ENCODE results near the gene CACNA1F.

DNA sequence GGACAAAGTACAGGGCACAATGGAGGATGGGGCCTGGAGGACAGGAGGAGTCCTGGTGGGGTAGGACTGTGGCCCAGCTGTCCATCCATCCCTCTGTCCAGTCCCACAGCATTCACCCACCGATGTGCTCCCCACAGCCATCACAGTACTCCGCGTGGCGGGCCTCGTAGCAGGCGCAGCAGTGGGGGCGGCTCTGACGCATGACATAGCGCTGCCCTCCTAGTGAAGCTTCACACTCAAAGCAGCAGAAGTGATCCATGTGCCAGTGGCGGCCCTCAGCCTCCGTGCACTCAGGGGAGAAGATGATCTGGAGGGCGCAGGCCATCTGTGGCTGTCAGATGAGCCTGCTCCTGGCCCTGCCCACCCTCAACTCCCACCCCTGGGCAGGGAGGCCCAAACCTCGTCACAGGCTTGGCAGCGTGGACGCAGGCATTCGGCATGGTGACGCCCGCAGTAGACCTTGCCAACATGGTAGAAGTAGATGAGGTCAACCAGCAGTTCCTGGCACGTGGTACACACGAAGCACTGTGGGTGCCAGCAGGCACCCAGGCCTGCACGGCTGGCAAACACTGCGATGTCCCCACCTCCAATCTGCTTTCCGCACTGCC, 55.2 kb downstream of the CACNA1F start:
- TF ChIP-seq, protein P1, sequence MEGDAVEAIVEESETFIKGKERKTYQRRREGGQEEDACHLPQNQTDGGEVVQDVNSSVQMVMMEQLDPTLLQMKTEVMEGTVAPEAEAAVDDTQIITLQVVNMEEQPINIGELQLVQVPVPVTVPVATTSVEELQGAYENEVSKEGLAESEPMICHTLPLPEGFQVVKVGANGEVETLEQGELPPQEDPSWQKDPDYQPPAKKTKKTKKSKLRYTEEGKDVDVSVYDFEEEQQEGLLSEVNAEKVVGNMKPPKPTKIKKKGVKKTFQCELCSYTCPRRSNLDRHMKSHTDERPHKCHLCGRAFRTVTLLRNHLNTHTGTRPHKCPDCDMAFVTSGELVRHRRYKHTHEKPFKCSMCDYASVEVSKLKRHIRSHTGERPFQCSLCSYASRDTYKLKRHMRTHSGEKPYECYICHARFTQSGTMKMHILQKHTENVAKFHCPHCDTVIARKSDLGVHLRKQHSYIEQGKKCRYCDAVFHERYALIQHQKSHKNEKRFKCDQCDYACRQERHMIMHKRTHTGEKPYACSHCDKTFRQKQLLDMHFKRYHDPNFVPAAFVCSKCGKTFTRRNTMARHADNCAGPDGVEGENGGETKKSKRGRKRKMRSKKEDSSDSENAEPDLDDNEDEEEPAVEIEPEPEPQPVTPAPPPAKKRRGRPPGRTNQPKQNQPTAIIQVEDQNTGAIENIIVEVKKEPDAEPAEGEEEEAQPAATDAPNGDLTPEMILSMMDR (IDR thresholded peaks at IDR 0.05), result no peak
- no peak for TF ChIP-seq POLR2A (IDR thresholded peaks at IDR 0.05)
